ENCODE results near the gene TIMM10B. TPM values are rescaled to one million over a fixed set of nuclear protein-coding genes. Genes with fewer than 3 reads are reported as not detected.

The TIMM10B gene
- total RNA-seq, 1 donor from 2014 or later = 31.2 TPM

GRCh38 chr11:6438979-6439571 lies 42.2 kb upstream of the TIMM10B start:
- Mint-ChIP-seq H3K36me3 (no peaks in the 10 kb centered on the region), H3K4me1 (ENCODE audit: unreplicated experiment) (no peaks in the 10 kb centered on the region), H3K9me3 (no peaks in the 10 kb centered on the region), H3K4me3 (no peak overlapping the region), H3K27ac (no peak overlapping the region), H3K27me3 (no peaks in the 10 kb centered on the region)
- TF ChIP-seq CTCF (conservative IDR thresholded peaks at IDR 0.05) = peak; percentile 75
- no peak for DNase-seq (ENCODE audit: extremely low spot score, unreplicated experiment)

GRCh38 chr11:6440906-6441358 lies 40.4 kb upstream of the TIMM10B start, which contains the start of gene HPX:
TSS of gene HPX (minus strand) at chr11:6440987. CDS start at chr11:6440963, 24 bp downstream.
- no peak for DNase-seq (ENCODE audit: extremely low spot score, unreplicated experiment)
- H3K36me3 Mint-ChIP-seq = no peaks in the 10 kb centered on the region
- no peak within 1 kb of the TSS for H3K27ac Mint-ChIP-seq
- H3K9me3 Mint-ChIP-seq = no peaks in the 10 kb centered on the region
- no peaks in the 10 kb centered on the region for H3K4me1 Mint-ChIP-seq (ENCODE audit: unreplicated experiment)
- no peak for TF ChIP-seq CTCF (conservative IDR thresholded peaks at IDR 0.05)
- no peaks in the 10 kb centered on the region for H3K27me3 Mint-ChIP-seq
- H3K4me3 Mint-ChIP-seq = no peak within 1 kb of the TSS

GRCh38 chr11:6442441-6442840 lies 38.9 kb upstream of the TIMM10B start:
- Mint-ChIP-seq H3K4me3 (no peak overlapping the region), H3K9me3 (no peaks in the 10 kb centered on the region), H3K36me3 (no peaks in the 10 kb centered on the region), H3K27ac (no peak overlapping the region), H3K4me1 (ENCODE audit: unreplicated experiment) (no peaks in the 10 kb centered on the region), H3K27me3 (no peaks in the 10 kb centered on the region)
- no peak for TF ChIP-seq CTCF (conservative IDR thresholded peaks at IDR 0.05)
- DNase-seq (ENCODE audit: extremely low spot score, unreplicated experiment) = no peak

- Mint-ChIP-seq H3K9me3 (no peaks in the 10 kb centered on the region), H3K36me3 (no peaks in the 10 kb centered on the region), H3K4me3 (no peak overlapping the region), H3K4me1 (ENCODE audit: unreplicated experiment) (no peaks in the 10 kb centered on the region), H3K27ac (no peak overlapping the region), H3K27me3 (no peaks in the 10 kb centered on the region)
- TF ChIP-seq CTCF (conservative IDR thresholded peaks at IDR 0.05) = peak; percentile 82
- no peak for DNase-seq (ENCODE audit: extremely low spot score, unreplicated experiment)
Observed at GRCh38 chr11:6443269-6444003, 37.9 kb upstream of the TIMM10B start.

- no peak for TF ChIP-seq CTCF (conservative IDR thresholded peaks at IDR 0.05)
- no peak for DNase-seq (ENCODE audit: extremely low spot score, unreplicated experiment)
- H3K4me3 Mint-ChIP-seq = no peak overlapping the region
- H3K27ac Mint-ChIP-seq = no peak overlapping the region
- H3K36me3 Mint-ChIP-seq = no peaks in the 10 kb centered on the region
- H3K4me1 Mint-ChIP-seq (ENCODE audit: unreplicated experiment) = no peaks in the 10 kb centered on the region
- H3K9me3 Mint-ChIP-seq = no peaks in the 10 kb centered on the region
- H3K27me3 Mint-ChIP-seq = no peaks in the 10 kb centered on the region
Observed at GRCh38 chr11:6448574-6448973, 32.7 kb upstream of the TIMM10B start.
